Thyroid gland (tissue), 4 donors: Measurements from ENCODE around the gene DIABLO.

Source experiments
- POLR2A ChIP-seq, 2 donors: fragments of 450-650 bp; IDR thresholded peaks; one replicate each; pipeline ENCODE4 v1.6.1; 2017; ENCODE audit warnings: antibody characterized with exemption in 2 of 2, mild to moderate bottlenecking in 2 of 2, moderate library complexity in 1 of 2
- TF ChIP-seq, protein P1 (sequence below), 6 experiments: fragments of 200-600 bp in 3 of 6; fragments of 450-650 bp in 3 of 6; sonication (generic) in 3 of 6; IDR thresholded peaks; one replicate each; pipeline ENCODE4 v1.5.1; 2016 to 2019; ENCODE audit warnings: antibody characterized with exemption in 6 of 6, mild to moderate bottlenecking in 2 of 6, inconsistent platforms in 1 of 6, moderate library complexity in 1 of 6

DNA sequence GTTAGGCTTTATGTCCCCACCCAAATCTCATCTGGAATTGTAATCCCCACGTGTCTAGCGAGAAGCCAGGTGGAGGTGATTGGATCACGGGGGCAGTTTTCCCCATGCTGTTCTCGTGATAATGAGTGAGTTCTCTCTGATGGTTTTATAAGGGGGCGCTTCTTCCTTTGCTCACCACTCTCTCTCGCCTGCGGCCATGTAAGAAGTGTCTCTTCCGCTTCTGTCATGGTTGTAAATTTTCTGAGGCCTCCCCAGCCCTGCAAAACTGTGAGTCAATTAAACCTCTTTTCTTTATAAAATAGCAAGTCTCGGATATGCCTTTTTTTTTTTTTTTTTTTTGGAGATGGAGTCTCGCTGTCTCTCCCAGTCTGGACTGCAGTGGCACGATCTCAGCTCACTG lies 65.1 kb downstream of the DIABLO start:
- TF ChIP-seq, protein P1, sequence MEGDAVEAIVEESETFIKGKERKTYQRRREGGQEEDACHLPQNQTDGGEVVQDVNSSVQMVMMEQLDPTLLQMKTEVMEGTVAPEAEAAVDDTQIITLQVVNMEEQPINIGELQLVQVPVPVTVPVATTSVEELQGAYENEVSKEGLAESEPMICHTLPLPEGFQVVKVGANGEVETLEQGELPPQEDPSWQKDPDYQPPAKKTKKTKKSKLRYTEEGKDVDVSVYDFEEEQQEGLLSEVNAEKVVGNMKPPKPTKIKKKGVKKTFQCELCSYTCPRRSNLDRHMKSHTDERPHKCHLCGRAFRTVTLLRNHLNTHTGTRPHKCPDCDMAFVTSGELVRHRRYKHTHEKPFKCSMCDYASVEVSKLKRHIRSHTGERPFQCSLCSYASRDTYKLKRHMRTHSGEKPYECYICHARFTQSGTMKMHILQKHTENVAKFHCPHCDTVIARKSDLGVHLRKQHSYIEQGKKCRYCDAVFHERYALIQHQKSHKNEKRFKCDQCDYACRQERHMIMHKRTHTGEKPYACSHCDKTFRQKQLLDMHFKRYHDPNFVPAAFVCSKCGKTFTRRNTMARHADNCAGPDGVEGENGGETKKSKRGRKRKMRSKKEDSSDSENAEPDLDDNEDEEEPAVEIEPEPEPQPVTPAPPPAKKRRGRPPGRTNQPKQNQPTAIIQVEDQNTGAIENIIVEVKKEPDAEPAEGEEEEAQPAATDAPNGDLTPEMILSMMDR (IDR thresholded peaks at IDR 0.05): no peak
- no peak for TF ChIP-seq POLR2A (IDR thresholded peaks at IDR 0.05)
